ENCODE data around the gene COG3.

- TF ChIP-seq POLR2A (IDR thresholded peaks at IDR 0.05; ENCODE audit: low read depth, low read length) (no peak), TAF1 (IDR thresholded peaks at IDR 0.05; ENCODE audit: low read depth, low read length) (no peak), POLR2AphosphoS5 (IDR thresholded peaks at IDR 0.05; ENCODE audit: low read depth, low read length) (no peak), SPI1 (IDR thresholded peaks at IDR 0.05; ENCODE audit: low read depth, low read length) (no peak), POU2F2 (IDR thresholded peaks at IDR 0.05; ENCODE audit: low read depth, low read length) (no peak)
Measured at GRCh38 chr13:45503658-45504057, 38.9 kb downstream of the COG3 start.
